Astrocyte of the cerebellum (primary cell): ENCODE measurements around the gene POLN.
A peak's percentile ranks its signal among the peaks of the same experiment; 100 is the strongest.

Source experiments
- DNase-seq: peaks from one replicate; pipeline ENCODE4 v3.0.0-alpha.2; 2011; ENCODE audit warnings: low read depth
- H3K4me3 ChIP-seq: 2 replicates; pipeline ENCODE4 v1.5.1; 2011; ENCODE audit warnings: mild to moderate bottlenecking, low read depth, low read length, moderate library complexity
- in situ Hi-C: cut with HindIII; loops from 2 replicates; pipeline ENCODE4 v1.10.0; 2017; ENCODE audit warnings: low sequenced_read_pairs
- TF ChIP-seq, protein P1 (sequence below): IDR thresholded peaks from 2 replicates; pipeline ENCODE4 v1.5.1; 2012; ENCODE audit warnings: low read length, low read depth, moderate library complexity, mild to moderate bottlenecking; ENCODE audit errors: missing control alignments

Gene POLN

GRCh38 chr4:2104556-2105345, 137.2 kb downstream of the POLN start:
- no peak for DNase-seq
- TF ChIP-seq, protein P1, sequence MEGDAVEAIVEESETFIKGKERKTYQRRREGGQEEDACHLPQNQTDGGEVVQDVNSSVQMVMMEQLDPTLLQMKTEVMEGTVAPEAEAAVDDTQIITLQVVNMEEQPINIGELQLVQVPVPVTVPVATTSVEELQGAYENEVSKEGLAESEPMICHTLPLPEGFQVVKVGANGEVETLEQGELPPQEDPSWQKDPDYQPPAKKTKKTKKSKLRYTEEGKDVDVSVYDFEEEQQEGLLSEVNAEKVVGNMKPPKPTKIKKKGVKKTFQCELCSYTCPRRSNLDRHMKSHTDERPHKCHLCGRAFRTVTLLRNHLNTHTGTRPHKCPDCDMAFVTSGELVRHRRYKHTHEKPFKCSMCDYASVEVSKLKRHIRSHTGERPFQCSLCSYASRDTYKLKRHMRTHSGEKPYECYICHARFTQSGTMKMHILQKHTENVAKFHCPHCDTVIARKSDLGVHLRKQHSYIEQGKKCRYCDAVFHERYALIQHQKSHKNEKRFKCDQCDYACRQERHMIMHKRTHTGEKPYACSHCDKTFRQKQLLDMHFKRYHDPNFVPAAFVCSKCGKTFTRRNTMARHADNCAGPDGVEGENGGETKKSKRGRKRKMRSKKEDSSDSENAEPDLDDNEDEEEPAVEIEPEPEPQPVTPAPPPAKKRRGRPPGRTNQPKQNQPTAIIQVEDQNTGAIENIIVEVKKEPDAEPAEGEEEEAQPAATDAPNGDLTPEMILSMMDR = no peak
- in situ Hi-C loops = no loop called here
- H3K4me3 ChIP-seq = no peak overlapping the region

DNA sequence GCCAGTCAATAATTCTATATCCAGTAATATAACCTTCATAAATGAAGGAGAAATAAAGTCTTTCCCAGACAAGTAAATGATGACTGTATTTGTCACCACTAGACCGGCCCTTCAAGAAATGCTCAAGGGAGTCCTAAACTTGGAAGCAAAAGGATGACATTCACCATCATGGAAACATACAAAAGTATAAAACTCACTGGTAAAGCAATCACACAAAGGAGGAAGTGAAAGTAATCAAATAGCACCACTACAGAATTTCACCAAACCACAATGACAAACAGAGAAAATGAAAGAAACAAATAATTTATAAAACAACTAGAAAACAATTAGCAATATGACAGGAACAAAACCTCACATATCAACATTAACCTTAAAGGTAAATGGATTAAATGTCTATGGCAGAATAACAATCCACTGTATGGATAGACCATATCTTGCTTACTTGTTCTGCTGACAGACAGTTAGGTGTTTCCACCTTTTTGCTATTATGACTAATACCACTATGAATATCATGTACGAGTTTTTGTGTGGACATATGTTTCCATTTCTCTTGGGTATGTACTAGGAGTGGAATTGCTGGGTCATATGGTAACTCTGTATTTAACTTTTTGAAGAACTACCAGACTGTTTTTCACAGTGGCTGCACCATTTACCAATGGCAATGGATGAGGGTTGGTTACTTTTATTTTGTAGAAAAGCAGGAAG, 137.9 kb downstream of the POLN start:
- H3K4me3 ChIP-seq = no peak overlapping the region
- no peak for DNase-seq
- in situ Hi-C loops = no loop called here
- TF ChIP-seq, protein P1 = no peak

- TF ChIP-seq, protein P1 = no peak
- no peak for DNase-seq
- in situ Hi-C loops = no loop called here
- H3K4me3 ChIP-seq = no peak overlapping the region
Measured at GRCh38 chr4:2103127-2103842, 138.6 kb downstream of the POLN start.

GRCh38 chr4:2102045-2102883, 139.7 kb downstream of the POLN start:
- TF ChIP-seq, protein P1 = no peak
- in situ Hi-C loops = no loop called here
- H3K4me3 ChIP-seq = no peak overlapping the region
- DNase-seq = no peak

DNA sequence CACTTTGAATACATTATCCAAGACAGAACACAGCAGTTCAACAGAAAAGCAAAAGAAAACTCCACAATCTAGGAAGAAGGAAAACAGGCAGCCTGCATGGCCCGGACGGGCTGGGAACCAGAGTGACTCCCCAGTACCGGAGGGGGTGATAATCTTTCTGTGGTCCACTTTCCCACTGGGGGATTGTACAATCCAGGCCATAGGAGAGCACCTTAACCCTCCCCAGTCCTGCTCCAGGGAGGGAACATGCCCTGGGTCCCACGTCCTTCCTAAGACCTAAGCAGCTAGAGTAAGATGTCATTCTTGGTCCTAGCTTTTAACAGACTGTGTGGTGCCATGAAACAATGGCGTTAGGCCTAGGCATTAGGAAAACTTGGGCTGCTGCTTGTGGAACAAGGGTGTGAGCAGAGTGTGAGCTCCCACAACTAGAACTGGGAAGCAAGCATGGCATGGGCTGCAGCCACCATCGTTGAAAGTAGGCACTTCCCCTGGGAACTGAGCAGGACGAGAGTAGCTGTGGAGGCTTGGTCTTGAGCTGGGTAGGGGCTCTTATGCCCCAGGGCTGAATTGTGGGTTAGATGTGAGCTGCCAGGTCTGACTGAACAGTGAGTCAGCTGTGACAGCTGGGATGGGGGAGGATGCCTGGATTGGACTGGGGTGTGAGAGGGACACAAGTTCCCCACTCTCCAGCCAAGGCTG, 140.4 kb downstream of the POLN start:
- TF ChIP-seq, protein P1 = no peak
- DNase-seq = peak; percentile 4
- H3K4me3 ChIP-seq = no peak overlapping the region
- in situ Hi-C loops = no loop called here
